Measurements from ENCODE around the gene PHC1.
"Not testable (repeated sequence)": the region's sequence is repeated elsewhere in the genome, so short reads cannot be mapped to it uniquely, and the experiment has no call there.

PHC1 gene

DNA sequence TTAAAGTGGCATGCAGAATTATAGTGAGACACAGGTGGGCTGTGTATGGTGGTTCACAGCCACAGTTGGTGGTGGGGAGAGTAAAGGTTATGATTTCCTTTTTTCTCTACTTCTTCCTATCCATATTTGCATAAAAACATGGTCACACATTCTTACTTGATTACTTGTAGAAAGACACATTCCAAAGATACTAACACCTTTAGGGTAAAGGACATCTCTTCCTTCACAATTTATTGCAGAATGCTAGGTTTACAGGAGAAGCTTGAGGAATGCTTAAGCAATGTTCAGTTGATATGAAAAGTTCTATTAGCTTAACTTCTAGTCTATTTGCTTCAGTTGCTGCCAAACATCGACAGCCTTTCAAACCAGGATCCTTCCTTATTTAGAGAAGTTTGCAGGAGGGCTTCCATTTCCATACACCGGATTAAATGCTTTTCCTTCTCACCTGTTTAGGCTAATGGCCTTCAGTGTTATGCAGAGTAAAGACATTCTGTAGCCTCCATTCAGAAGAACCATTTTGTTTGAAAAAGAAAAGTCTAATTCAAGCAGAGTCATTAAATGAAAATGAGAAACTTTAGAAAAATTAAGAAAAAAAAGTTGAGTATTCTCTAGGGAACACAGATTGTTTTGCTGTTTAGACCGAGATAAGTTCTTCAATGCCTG, 2.6 kb upstream of the PHC1 start:
- no peak for DNase-seq

GRCh38 chr12:8912914-8913313, 1.4 kb upstream of the PHC1 start:
- DNase-seq = peak in 1 of 14 donors; percentile 19

GRCh38 chr12:8913702-8914032, 642 bp upstream of the PHC1 start:
- DNase-seq = peak in 1 of 14 donors; percentile 72

DNA sequence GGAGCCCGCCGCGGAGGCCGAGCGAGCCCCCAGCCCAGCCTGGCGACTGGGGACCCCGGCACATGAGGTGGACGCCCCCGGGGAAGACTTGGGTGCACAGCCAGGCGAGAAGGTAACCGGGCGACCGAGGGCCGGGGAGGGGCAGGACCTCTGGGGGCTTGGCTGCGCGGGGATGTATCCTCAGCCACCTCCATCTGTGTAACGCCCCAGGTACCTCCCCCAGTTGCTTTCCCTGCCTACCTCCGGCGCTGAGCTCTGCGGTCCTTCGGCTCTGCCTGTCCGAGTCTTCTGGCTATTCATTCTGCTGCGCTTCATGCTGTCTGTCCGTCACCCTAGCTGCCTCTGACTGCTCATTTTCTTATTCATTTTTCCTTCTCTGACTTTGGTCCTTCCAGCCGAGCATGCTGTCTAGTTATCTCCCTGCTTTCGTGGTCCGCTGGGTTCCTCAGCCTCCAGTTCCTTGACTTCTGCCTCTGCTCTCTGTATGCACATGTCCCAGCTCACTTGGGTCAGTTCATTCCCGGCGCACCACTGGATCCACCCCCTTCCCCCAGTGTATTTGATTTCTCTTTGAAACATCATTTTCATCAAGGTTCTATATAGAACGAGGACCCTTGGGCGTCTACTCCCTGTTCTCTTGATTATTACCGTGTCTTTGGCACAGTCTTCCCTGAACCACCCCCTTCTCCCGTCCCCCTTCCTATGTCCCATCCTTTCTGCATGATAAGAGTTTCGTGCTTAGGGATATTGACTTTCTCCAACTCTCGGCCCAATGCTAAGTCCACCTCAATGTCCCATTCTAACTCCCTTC, 612 bp downstream of the PHC1 start:
- DNase-seq = peak in 10 of 14 donors; percentile 1 to 56 (median 40)

DNA sequence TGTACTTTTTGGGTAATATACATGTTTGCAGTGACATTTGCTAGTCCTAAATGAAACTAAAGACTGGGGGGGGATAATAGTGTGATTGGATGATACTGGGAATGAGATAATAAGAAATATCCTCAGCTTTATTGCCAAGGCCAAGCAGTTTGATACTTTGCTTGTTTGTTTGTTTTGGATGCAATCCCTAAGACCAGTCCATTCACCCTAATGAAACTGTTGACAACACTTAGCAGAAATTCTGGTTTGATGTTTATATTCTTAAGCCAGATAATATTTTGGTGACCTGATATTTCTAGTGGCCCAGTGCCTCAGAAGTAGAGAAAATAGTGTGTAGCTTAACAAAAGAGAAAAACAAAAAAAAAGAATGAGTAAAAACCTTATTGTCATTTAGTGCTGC, 1.8 kb downstream of the PHC1 start:
- no peak for DNase-seq

DNA sequence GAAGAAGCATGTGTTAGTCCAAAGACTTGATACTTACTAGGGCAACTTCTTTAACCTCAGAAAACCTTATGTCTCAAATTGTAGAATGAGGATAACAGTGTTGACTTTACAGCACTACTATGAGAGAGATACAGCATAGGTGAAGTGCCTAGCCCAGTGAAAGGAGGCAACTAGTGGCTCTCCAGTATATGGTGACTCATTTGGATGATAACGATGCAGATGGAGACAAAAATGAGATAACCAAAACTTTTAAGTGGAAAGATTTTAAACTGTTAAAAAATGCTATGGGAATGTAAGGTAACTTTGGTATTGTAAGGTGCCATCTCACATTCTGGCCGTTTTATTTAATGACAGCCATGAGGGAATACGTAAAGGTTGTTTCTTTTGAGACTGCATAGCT, 2.7 kb downstream of the PHC1 start:
- no peak for DNase-seq

GRCh38 chr12:8917751-8918150, 3.4 kb downstream of the PHC1 start:
- no peak for DNase-seq

DNA sequence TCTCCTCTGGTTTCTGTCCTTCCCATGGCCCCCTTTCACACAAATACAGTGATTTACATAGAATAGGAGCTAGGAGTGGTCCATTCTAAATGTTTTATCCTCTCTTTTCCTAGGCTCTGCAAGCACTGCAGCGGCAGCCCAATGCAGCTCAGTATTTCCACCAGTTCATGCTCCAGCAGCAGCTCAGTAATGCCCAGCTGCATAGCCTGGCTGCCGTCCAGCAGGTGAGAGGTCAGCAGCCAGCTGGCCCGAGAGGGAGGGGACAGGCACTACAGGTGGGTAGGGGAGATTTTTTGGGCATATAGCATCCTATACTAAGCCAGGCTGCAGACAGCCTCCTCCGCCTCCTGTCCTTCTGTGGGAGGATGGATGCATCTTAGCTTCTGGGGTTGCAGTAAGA, 5.3 kb downstream of the PHC1 start:
- not testable (repeated sequence) for DNase-seq

DNA sequence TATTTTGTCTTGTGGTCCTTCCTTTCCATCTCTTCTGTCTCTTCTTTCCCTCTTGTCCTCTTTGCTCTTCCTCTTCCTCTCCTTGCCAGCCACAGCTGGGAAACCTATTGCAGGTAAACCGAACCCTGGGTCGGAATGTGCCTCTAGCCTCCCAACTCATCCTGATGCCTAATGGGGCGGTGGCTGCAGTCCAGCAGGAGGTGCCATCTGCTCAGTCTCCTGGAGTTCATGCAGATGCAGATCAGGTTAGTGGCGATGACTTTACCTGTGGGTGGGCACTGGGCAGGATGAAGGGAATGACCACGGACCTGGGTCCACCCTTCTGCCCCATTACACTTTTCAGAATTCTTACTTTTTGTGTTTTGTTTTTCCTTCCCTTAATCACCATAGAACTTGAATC, 8.2 kb downstream of the PHC1 start:
- no peak for DNase-seq

GRCh38 chr12:8930655-8931323, 16.5 kb downstream of the PHC1 start:
- DNase-seq = not testable (repeated sequence)

DNA sequence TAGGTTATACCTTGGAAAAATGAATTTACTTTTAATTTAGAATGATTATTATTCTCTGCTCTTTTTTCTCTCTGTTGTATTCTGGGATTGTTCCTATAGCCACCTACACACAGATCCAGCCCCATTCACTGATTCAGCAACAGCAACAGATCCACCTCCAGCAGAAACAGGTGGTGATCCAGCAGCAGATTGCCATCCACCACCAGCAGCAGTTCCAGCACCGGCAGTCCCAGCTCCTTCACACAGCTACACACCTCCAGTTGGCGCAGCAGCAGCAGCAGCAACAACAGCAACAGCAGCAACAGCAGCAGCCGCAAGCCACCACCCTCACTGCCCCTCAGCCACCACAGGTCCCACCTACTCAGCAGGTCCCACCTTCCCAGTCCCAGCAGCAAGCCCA, 18.2 kb downstream of the PHC1 start:
- not testable (repeated sequence) for DNase-seq

DNA sequence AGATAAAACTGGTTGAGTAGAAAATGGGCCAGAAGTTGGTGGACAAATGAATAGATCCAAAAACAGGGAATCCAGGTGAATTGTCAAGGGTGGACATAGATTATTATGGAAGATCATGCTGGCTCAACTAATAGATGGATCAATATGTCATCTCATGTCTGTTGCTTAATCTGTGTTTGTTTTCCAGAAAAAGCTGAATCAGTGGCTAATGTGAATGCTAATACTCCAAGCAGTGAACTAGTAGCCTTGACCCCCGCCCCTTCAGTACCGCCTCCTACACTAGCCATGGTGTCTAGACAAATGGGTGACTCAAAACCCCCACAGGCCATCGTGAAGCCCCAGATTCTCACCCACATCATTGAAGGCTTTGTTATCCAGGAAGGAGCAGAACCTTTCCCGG, 19.8 kb downstream of the PHC1 start:
- not testable (repeated sequence) for DNase-seq

- no peak for DNase-seq
Measured at GRCh38 chr12:8936735-8937134, 22.4 kb downstream of the PHC1 start.

DNA sequence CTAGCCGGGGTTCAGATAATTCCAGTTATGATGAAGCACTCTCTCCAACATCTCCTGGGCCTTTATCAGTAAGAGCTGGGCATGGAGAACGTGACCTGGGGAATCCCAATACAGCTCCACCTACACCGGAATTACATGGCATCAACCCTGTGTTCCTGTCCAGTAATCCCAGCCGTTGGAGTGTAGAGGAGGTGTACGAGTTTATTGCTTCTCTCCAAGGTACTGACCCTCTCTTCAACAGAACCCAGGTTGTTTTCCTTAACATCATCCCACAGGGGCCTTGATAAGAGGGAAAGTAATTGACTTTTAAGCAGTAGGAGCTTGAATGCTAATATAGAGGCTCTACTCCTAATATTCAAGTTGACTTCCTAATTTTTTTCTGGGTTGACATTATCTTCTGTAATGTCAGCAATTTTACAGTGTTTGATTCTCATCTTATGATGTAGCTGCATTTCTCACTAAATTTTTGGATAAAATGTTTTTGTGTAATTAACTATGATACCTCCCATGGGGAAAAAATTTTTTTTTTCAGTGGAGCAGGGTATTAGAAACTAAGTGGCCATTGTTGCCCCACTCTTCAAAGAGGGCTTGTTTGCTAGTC, 23.6 kb downstream of the PHC1 start:
- not testable (repeated sequence) for DNase-seq

GRCh38 chr12:8941691-8942478, 27.6 kb downstream of the PHC1 start:
- DNase-seq = no peak

- DNase-seq = no peak
Measured at GRCh38 chr12:8943565-8944186, 29.4 kb downstream of the PHC1 start.

GRCh38 chr12:8946733-8947132, 32.4 kb downstream of the PHC1 start:
- no peak for DNase-seq

GRCh38 chr12:8947737-8948136, 33.4 kb downstream of the PHC1 start:
- no peak for DNase-seq

GRCh38 chr12:8948701-8949341, 34.5 kb downstream of the PHC1 start:
- DNase-seq = peak in 9 of 14 donors; percentile 6 to 50 (median 34)

GRCh38 chr12:8949342-8950220, 35.3 kb downstream of the PHC1 start, which contains the start of gene M6PR:
TSS of gene M6PR (minus strand) at chr12:8949645. CDS start at chr12:8946404, 3,241 bp downstream.
- DNase-seq = peak; percentile 91 to 100 (median 98)

All from C1 segment of cervical spinal cord (tissue), 14 donors.